ENCODE measurements around the gene DNAJC22. TPM values are rescaled to one million over a fixed set of nuclear protein-coding genes. Genes with fewer than 3 reads are reported as not detected.
"Not testable (repeated sequence)": the region's sequence is repeated elsewhere in the genome, so short reads cannot be mapped to it uniquely, and the experiment has no call there.

Gene DNAJC22
- total RNA-seq, 1 donor from 2014 or later, result not detected

- Mint-ChIP-seq H3K4me3 (no peak overlapping the region), H3K9me3 (no peaks in the 10 kb centered on the region), H3K27ac (no peak overlapping the region), H3K4me1 (peaks cover 26% of the 10 kb centered on the region), H3K36me3 (ENCODE audit: low read depth) (peaks cover 3% of the 10 kb centered on the region), H3K27me3 (peaks cover 4% of the 10 kb centered on the region)
- intact Hi-C loops (cut with micrococcal nuclease), result no loop called here
- DNase-seq, result no peak
Measured at GRCh38 chr12:49364989-49365388, 18.3 kb downstream of the DNAJC22 start.

DNA sequence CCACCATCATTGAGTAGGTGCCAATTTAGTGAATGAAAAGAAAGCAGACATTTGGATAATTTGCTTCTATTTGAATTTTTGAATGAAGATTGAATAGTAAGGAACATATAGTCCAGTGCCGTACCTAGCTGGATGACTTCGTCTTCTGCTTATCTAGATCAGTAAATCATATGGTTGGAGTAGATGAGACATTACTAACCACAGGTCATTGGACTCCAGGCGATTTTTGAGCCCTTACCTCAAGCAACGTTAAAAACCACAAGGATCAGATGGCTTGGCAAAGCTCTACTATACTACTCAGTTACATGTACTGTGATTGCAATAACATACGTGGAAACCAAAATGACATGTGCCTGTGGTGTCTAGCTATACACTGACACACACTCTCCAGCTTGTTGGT lies 18.9 kb downstream of the DNAJC22 start:
- peaks cover 4% of the 10 kb centered on the region for H3K27me3 Mint-ChIP-seq
- peak overlapping the region; percentile 28 for H3K4me3 Mint-ChIP-seq
- H3K27ac Mint-ChIP-seq, result no peak overlapping the region
- H3K4me1 Mint-ChIP-seq, result peaks cover 27% of the 10 kb centered on the region
- DNase-seq, result no peak
- intact Hi-C loops (cut with micrococcal nuclease), result no loop called here
- peaks cover 4% of the 10 kb centered on the region for H3K36me3 Mint-ChIP-seq (ENCODE audit: low read depth)
- H3K9me3 Mint-ChIP-seq, result no peaks in the 10 kb centered on the region

DNA sequence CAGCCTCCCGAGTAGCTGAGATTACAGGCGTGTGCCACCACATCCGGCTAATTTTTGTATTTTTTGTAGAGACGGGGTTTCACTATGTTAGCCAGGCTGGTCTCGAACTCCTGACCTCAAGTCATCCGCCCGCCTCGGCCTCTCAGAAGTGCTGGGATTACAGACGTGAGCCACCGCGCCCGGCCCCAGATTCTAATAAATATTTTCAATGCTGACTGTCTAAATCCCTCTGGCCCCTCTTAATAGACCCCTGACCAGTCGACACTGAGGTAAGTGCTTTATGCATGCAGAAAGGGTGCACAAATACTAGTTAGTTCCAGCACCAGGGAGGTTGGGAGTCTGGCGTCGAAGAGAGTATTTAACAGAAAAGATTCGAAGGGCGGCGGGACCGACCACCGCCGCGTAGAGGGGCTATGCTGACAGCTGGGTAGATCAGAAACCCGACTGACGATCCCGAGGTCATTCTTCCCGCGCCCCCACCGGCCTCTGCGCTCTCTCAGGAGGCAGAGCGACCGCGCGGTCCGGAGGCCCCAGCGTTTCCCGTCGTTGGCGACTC lies 19.5 kb downstream of the DNAJC22 start:
- H3K9me3 Mint-ChIP-seq, result no peaks in the 10 kb centered on the region
- DNase-seq, result no peak
- H3K4me1 Mint-ChIP-seq, result peaks cover 28% of the 10 kb centered on the region
- H3K4me3 Mint-ChIP-seq, result peak overlapping the region; percentile 85
- peak overlapping the region; percentile 93 for H3K27ac Mint-ChIP-seq
- intact Hi-C loops (cut with micrococcal nuclease), result no loop called here
- H3K27me3 Mint-ChIP-seq, result peaks cover 4% of the 10 kb centered on the region
- peaks cover 7% of the 10 kb centered on the region for H3K36me3 Mint-ChIP-seq (ENCODE audit: low read depth)

GRCh38 chr12:49366652-49367380 lies 20.1 kb downstream of the DNAJC22 start:
- Mint-ChIP-seq H3K27me3 (peaks cover 1% of the 10 kb centered on the region), H3K36me3 (ENCODE audit: low read depth) (peaks cover 10% of the 10 kb centered on the region), H3K9me3 (no peaks in the 10 kb centered on the region), H3K4me3 (peak overlapping the region; percentile 85), H3K27ac (peak overlapping the region; percentile 93), H3K4me1 (peaks cover 30% of the 10 kb centered on the region)
- DNase-seq, result peak; percentile 97
- intact Hi-C loops (cut with micrococcal nuclease), result loop anchor here (1.0 kb wide), 2 partner anchors 44 to 84 kb away; partner anchors contain the start of gene TROAP

DNA sequence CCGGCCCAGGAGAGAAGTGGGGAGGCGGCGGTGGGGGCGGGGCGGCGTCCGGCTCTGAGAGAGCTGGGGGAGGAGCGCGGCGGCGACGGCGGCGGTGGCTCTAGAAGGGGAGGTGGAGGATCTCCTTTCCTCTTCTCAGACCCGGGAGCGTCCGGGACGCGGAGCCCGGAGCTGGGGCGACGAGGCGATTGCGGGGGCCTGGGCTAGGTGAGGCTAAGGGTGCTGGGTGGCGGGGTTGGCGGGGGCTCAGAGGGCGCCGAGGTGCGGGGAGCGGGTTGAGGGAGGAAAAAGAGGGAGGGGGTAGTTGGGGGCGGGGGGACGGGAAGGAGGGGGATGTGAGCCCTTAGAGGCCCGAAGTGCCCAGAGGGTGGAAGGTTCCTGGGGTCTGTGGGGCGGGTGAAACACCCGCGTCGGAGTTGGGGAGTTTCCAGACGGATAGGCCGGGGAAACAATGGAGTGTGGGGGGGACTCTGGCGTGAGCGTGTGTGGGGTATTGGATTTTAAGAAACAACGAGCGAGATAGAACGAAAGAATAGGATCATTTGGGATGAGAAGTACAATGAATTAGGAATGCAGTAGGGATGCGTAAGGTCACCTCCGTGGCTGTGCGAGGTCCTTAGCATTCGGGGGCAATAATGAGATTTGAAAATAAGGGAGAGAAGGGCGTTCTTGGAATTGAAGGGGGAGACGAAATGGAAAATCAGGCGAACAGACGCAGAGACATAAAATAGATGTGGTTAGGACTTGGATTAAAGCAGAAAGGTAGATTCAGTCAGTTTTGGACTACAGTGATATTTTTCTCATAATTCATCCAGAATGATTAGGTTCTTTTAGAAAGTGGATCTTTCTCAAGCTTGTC lies 20.9 kb downstream of the DNAJC22 start, which contains the start of gene SPATS2:
TSS of gene SPATS2 (plus strand) at position 82 of the 859 bp plus-strand sequence. CDS start 93,551 bp downstream, outside the sequence.
- peak within 1 kb of the TSS; percentile 93 for H3K27ac Mint-ChIP-seq
- intact Hi-C loops (cut with micrococcal nuclease), result loop anchor here (1.0 kb wide), 2 partner anchors 44 to 84 kb away; partner anchors contain the start of gene TROAP
- peaks cover 1% of the 10 kb centered on the region for H3K27me3 Mint-ChIP-seq
- DNase-seq, result no peak
- peaks cover 11% of the 10 kb centered on the region for H3K36me3 Mint-ChIP-seq (ENCODE audit: low read depth)
- H3K4me1 Mint-ChIP-seq, result peaks cover 30% of the 10 kb centered on the region
- H3K9me3 Mint-ChIP-seq, result no peaks in the 10 kb centered on the region
- H3K4me3 Mint-ChIP-seq, result peak within 1 kb of the TSS; percentile 85

- Mint-ChIP-seq H3K4me1 (peaks cover 30% of the 10 kb centered on the region), H3K9me3 (no peaks in the 10 kb centered on the region), H3K4me3 (peak overlapping the region; percentile 85), H3K27ac (peak overlapping the region; percentile 2), H3K27me3 (no peaks in the 10 kb centered on the region), H3K36me3 (ENCODE audit: low read depth) (peaks cover 12% of the 10 kb centered on the region)
- intact Hi-C loops (cut with micrococcal nuclease), result no loop called here
- DNase-seq, result no peak
Measured at GRCh38 chr12:49368240-49368600, 21.5 kb downstream of the DNAJC22 start.

- H3K27ac Mint-ChIP-seq, result peak overlapping the region; percentile 48
- peaks cover 12% of the 10 kb centered on the region for H3K36me3 Mint-ChIP-seq (ENCODE audit: low read depth)
- peaks cover 30% of the 10 kb centered on the region for H3K4me1 Mint-ChIP-seq
- peak; percentile 74 for DNase-seq
- intact Hi-C loops (cut with micrococcal nuclease), result no loop called here
- peak overlapping the region; percentile 24 for H3K4me3 Mint-ChIP-seq
- H3K9me3 Mint-ChIP-seq, result no peaks in the 10 kb centered on the region
- H3K27me3 Mint-ChIP-seq, result no peaks in the 10 kb centered on the region
Measured at GRCh38 chr12:49369411-49370145, 22.9 kb downstream of the DNAJC22 start.

DNA sequence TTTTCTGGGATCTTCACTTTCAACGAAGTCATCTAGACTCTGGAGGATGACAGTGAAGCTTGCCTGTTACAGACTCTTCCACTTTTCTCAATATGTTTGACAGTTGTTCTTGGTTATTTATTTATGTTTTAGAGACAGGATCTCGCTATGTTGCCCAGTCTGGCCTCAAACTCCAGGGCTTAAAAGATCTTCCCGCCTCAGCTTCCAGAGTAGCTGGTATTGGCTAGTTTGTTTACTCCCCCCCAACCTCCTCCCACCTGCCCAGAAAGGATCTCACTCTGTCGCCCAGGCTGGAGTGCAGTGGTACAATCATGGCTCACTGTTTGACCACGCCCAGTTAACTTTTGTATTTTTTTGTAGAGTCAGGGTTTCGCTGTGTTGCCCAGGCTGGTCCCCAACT lies 23.9 kb downstream of the DNAJC22 start:
- no peak for DNase-seq
- Mint-ChIP-seq H3K9me3 (no peaks in the 10 kb centered on the region), H3K27me3 (no peaks in the 10 kb centered on the region), H3K27ac (no peak overlapping the region), H3K4me3 (no peak overlapping the region), H3K4me1 (peaks cover 31% of the 10 kb centered on the region), H3K36me3 (ENCODE audit: low read depth) (peaks cover 12% of the 10 kb centered on the region)
- intact Hi-C loops (cut with micrococcal nuclease), result no loop called here

GRCh38 chr12:49375406-49375805 lies 28.7 kb downstream of the DNAJC22 start:
- H3K4me1 Mint-ChIP-seq, result peaks cover 7% of the 10 kb centered on the region
- no peak for DNase-seq
- intact Hi-C loops (cut with micrococcal nuclease), result no loop called here
- H3K27ac Mint-ChIP-seq, result no peak overlapping the region
- H3K9me3 Mint-ChIP-seq, result no peaks in the 10 kb centered on the region
- no peaks in the 10 kb centered on the region for H3K27me3 Mint-ChIP-seq
- H3K4me3 Mint-ChIP-seq, result no peak overlapping the region
- peaks cover 10% of the 10 kb centered on the region for H3K36me3 Mint-ChIP-seq (ENCODE audit: low read depth)

- Mint-ChIP-seq H3K36me3 (ENCODE audit: low read depth) (peaks cover 3% of the 10 kb centered on the region), H3K4me3 (no peak overlapping the region), H3K27ac (no peak overlapping the region), H3K9me3 (no peaks in the 10 kb centered on the region), H3K4me1 (peaks cover 3% of the 10 kb centered on the region), H3K27me3 (no peaks in the 10 kb centered on the region)
- DNase-seq, result no peak
- intact Hi-C loops (cut with micrococcal nuclease), result no loop called here
Measured at GRCh38 chr12:49377386-49377785, 30.7 kb downstream of the DNAJC22 start.

GRCh38 chr12:49380184-49380583 lies 33.5 kb downstream of the DNAJC22 start:
- intact Hi-C loops (cut with micrococcal nuclease); H3K9me3 Mint-ChIP-seq; H3K4me3 Mint-ChIP-seq; H3K4me1 Mint-ChIP-seq; H3K36me3 Mint-ChIP-seq (ENCODE audit: low read depth); H3K27ac Mint-ChIP-seq; H3K27me3 Mint-ChIP-seq; DNase-seq: not testable (repeated sequence)

- Mint-ChIP-seq H3K27me3 (no peaks in the 10 kb centered on the region), H3K9me3 (no peaks in the 10 kb centered on the region), H3K27ac (no peak overlapping the region), H3K4me1 (peaks cover 6% of the 10 kb centered on the region), H3K4me3 (peak overlapping the region; percentile 27), H3K36me3 (ENCODE audit: low read depth) (peaks cover 6% of the 10 kb centered on the region)
- intact Hi-C loops (cut with micrococcal nuclease), result no loop called here
- DNase-seq, result peak; percentile 89
Measured at GRCh38 chr12:49388682-49389386, 42.1 kb downstream of the DNAJC22 start.

GRCh38 chr12:49389387-49389703 lies 42.7 kb downstream of the DNAJC22 start:
- DNase-seq, result no peak
- H3K27ac Mint-ChIP-seq, result no peak overlapping the region
- peaks cover 6% of the 10 kb centered on the region for H3K4me1 Mint-ChIP-seq
- peaks cover 6% of the 10 kb centered on the region for H3K36me3 Mint-ChIP-seq (ENCODE audit: low read depth)
- H3K27me3 Mint-ChIP-seq, result no peaks in the 10 kb centered on the region
- H3K9me3 Mint-ChIP-seq, result no peaks in the 10 kb centered on the region
- H3K4me3 Mint-ChIP-seq, result peak overlapping the region; percentile 27
- intact Hi-C loops (cut with micrococcal nuclease), result no loop called here

All from activated CD4-positive, alpha-beta T cell treated with anti-CD3 and anti-CD28 coated beads, Interleukin-2, amount 10 ng/mL, durations not matched to agents 24 days and 14 days (primary cell).